Fibroblast of lung (primary cell): ENCODE data around the gene TMEM215.

Experiments used
- EZH2 ChIP-seq: IDR thresholded peaks from 2 replicates; pipeline ENCODE4 v1.5.1; 2012; ENCODE audit warnings: low read length, control low read depth, mild to moderate bottlenecking; ENCODE audit errors: missing control alignments
- TF ChIP-seq, protein P1 (sequence below), 2 donors: IDR thresholded peaks in 1 of 2; conservative IDR thresholded peaks in 1 of 2; 1 replicate in 1 of 2; 2 replicates in 1 of 2; pipeline ENCODE4 v1.5.1; 2011 to 2012; ENCODE audit warnings: low read length in 2 of 2, control low read depth in 1 of 2, inconsistent platforms in 1 of 2, low read depth in 1 of 2, mild to moderate bottlenecking in 1 of 2

DNA sequence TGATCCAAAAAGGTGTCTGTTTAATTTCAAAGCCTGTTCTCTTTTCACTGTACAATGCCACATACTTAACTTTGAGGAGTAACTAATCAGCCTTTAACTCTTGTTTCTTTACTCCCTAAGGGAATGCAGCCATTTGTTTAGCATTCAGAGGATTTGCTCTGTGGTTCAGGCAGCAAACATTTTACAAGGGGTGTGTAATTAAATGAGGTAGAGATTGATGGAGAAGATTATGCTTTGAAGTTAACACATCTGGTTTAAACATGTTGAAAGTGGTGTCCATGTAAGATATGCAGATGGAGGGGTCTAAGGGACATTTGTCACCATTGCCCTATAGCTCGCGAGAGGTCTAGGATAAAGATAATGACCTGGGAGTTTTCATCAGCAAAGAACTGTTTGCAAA lies 41.9 kb downstream of the TMEM215 start:
- TF ChIP-seq, protein P1, sequence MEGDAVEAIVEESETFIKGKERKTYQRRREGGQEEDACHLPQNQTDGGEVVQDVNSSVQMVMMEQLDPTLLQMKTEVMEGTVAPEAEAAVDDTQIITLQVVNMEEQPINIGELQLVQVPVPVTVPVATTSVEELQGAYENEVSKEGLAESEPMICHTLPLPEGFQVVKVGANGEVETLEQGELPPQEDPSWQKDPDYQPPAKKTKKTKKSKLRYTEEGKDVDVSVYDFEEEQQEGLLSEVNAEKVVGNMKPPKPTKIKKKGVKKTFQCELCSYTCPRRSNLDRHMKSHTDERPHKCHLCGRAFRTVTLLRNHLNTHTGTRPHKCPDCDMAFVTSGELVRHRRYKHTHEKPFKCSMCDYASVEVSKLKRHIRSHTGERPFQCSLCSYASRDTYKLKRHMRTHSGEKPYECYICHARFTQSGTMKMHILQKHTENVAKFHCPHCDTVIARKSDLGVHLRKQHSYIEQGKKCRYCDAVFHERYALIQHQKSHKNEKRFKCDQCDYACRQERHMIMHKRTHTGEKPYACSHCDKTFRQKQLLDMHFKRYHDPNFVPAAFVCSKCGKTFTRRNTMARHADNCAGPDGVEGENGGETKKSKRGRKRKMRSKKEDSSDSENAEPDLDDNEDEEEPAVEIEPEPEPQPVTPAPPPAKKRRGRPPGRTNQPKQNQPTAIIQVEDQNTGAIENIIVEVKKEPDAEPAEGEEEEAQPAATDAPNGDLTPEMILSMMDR (conservative IDR thresholded peaks at IDR 0.05 in 1 of 2, IDR thresholded peaks at IDR 0.05 in 1 of 2; ENCODE audit: low read depth in 1 of 2, low read length in 2 of 2) = no peak
- TF ChIP-seq EZH2 = no peak
